ENCODE results near the gene EPHA7.

- TF ChIP-seq CTCF (IDR thresholded peaks at IDR 0.05) (no peak), ZSCAN18 (CRISPR knock-in tag; IDR thresholded peaks at IDR 0.05) (no peak), USF1 (CRISPR knock-in tag; IDR thresholded peaks at IDR 0.05) (no peak), JAZF1 (CRISPR knock-in tag; IDR thresholded peaks at IDR 0.05) (no peak), JUN (CRISPR knock-in tag; IDR thresholded peaks at IDR 0.05) (no peak)
Measured at GRCh38 chr6:93293460-93293859, 125.9 kb downstream of the EPHA7 start.
